ENCODE data around the gene USP35. TPM values are rescaled to one million over a fixed set of nuclear protein-coding genes. Genes with fewer than 3 reads are reported as not detected.

Gene USP35
- total RNA-seq, 2 donors from 2014 or later = 8.6 to 11.2 TPM

GRCh38 chr11:78140392-78141077 is 48.2 kb upstream of the USP35 start:
- no peak overlapping the region for H3K27ac ChIP-seq (ENCODE audit: low read depth, low read length)
- H3K9me3 Mint-ChIP-seq = no peaks in the 10 kb centered on the region
- H3K4me1 ChIP-seq (ENCODE audit: control insufficient read depth, insufficient read depth, low read length) = no peaks in the 10 kb centered on the region
- peak overlapping the region; percentile 90 for H3K4me3 ChIP-seq (ENCODE audit: low read length)
- TF ChIP-seq, protein P1, sequence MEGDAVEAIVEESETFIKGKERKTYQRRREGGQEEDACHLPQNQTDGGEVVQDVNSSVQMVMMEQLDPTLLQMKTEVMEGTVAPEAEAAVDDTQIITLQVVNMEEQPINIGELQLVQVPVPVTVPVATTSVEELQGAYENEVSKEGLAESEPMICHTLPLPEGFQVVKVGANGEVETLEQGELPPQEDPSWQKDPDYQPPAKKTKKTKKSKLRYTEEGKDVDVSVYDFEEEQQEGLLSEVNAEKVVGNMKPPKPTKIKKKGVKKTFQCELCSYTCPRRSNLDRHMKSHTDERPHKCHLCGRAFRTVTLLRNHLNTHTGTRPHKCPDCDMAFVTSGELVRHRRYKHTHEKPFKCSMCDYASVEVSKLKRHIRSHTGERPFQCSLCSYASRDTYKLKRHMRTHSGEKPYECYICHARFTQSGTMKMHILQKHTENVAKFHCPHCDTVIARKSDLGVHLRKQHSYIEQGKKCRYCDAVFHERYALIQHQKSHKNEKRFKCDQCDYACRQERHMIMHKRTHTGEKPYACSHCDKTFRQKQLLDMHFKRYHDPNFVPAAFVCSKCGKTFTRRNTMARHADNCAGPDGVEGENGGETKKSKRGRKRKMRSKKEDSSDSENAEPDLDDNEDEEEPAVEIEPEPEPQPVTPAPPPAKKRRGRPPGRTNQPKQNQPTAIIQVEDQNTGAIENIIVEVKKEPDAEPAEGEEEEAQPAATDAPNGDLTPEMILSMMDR (conservative IDR thresholded peaks at IDR 0.05) = no peak
- WGBS, 2 experiments (ENCODE audit: insufficient coverage in 1 of 2, insufficient read length in 1 of 2) = 73 to 82% methylated on average over 14 to 17 of the region's 17 CpGs
- H3K9ac ChIP-seq (ENCODE audit: extremely low read depth, low read length, poor library complexity, severe bottlenecking) = peak overlapping the region; percentile 86
- H3K9me3 ChIP-seq (ENCODE audit: control insufficient read depth, low read length) = no peaks in the 10 kb centered on the region
- no peak for DNase-seq
- H3K36me3 Mint-ChIP-seq (ENCODE audit: low read depth) = peaks cover 29% of the 10 kb centered on the region
- H3K27me3 Mint-ChIP-seq (ENCODE audit: insufficient read depth) = no peaks in the 10 kb centered on the region
- peaks cover 11% of the 10 kb centered on the region for H3K4me1 Mint-ChIP-seq
- no peaks in the 10 kb centered on the region for H3K27me3 ChIP-seq (ENCODE audit: control insufficient read depth, insufficient read depth, low read length, poor library complexity, severe bottlenecking)
- H3K36me3 ChIP-seq (ENCODE audit: control insufficient read depth, insufficient read depth, low read length) = peaks cover 31% of the 10 kb centered on the region
- H3K27ac Mint-ChIP-seq = no peak overlapping the region
- peak overlapping the region; percentile 92 for H3K4me3 Mint-ChIP-seq

GRCh38 chr11:78145511-78146025 is 43.2 kb upstream of the USP35 start:
- H3K4me3 Mint-ChIP-seq = no peak overlapping the region
- Histone ChIP-seq H3K4me1 (ENCODE audit: control insufficient read depth, insufficient read depth, low read length) (no peaks in the 10 kb centered on the region), H3K9me3 (ENCODE audit: control insufficient read depth, low read length) (no peaks in the 10 kb centered on the region), H3K9ac (ENCODE audit: extremely low read depth, low read length, poor library complexity, severe bottlenecking) (no peak overlapping the region), H3K27me3 (ENCODE audit: control insufficient read depth, insufficient read depth, low read length, poor library complexity, severe bottlenecking) (no peaks in the 10 kb centered on the region), H3K27ac (ENCODE audit: low read depth, low read length) (no peak overlapping the region), H3K4me3 (ENCODE audit: low read length) (no peak overlapping the region), H3K36me3 (ENCODE audit: control insufficient read depth, insufficient read depth, low read length) (peaks cover 11% of the 10 kb centered on the region)
- no peaks in the 10 kb centered on the region for H3K9me3 Mint-ChIP-seq
- WGBS, 2 experiments (ENCODE audit: insufficient coverage in 1 of 2, insufficient read length in 1 of 2) = 95% methylated on average over 1 of the region's 1 CpG; no CpG with 5 or more reads in 1 of the 2 experiments
- no peak for DNase-seq
- TF ChIP-seq, protein P1 (conservative IDR thresholded peaks at IDR 0.05) = no peak
- H3K36me3 Mint-ChIP-seq (ENCODE audit: low read depth) = peaks cover 13% of the 10 kb centered on the region
- peak overlapping the region; percentile 18 for H3K27ac Mint-ChIP-seq
- H3K27me3 Mint-ChIP-seq (ENCODE audit: insufficient read depth) = no peaks in the 10 kb centered on the region
- peaks cover 4% of the 10 kb centered on the region for H3K4me1 Mint-ChIP-seq

DNA sequence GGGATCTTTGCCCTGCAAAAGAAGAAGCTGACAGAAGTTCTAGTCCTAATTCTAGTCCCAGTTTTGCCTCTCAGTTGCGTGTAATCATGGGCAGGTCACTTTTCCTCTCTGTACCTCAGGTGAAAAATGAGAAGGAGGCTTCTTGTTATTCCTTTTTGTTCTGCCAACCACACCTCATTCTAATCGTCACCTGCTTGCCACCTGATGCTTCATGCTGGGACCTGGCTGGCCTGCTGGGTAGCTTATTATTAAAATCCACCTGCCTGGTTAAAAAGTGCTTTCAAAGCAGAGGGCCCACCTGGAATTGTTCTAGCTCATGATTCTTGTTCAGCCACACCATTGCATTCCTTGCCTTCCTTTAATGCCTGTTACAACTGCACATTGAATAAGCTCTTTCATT is 40.9 kb upstream of the USP35 start:
- no peaks in the 10 kb centered on the region for H3K36me3 ChIP-seq (ENCODE audit: control insufficient read depth, insufficient read depth, low read length)

More for the DNA sequence above, 40.9 kb upstream of the USP35 start:
- no peak for DNase-seq
- Mint-ChIP-seq H3K36me3 (ENCODE audit: low read depth) (peaks cover 6% of the 10 kb centered on the region), H3K27ac (no peak overlapping the region), H3K27me3 (ENCODE audit: insufficient read depth) (no peaks in the 10 kb centered on the region), H3K4me3 (no peak overlapping the region), H3K4me1 (no peaks in the 10 kb centered on the region), H3K9me3 (no peaks in the 10 kb centered on the region)
- WGBS, 2 experiments (ENCODE audit: insufficient coverage in 1 of 2, insufficient read length in 1 of 2) = 78 to 80% methylated on average over 2 of the region's 2 CpGs
- Histone ChIP-seq H3K27ac (ENCODE audit: low read depth, low read length) (no peak overlapping the region), H3K9me3 (ENCODE audit: control insufficient read depth, low read length) (no peaks in the 10 kb centered on the region), H3K4me1 (ENCODE audit: control insufficient read depth, insufficient read depth, low read length) (no peaks in the 10 kb centered on the region), H3K27me3 (ENCODE audit: control insufficient read depth, insufficient read depth, low read length, poor library complexity, severe bottlenecking) (no peaks in the 10 kb centered on the region), H3K9ac (ENCODE audit: extremely low read depth, low read length, poor library complexity, severe bottlenecking) (no peak overlapping the region), H3K4me3 (ENCODE audit: low read length) (no peak overlapping the region)
- TF ChIP-seq, protein P1 (conservative IDR thresholded peaks at IDR 0.05) = no peak
